ENCODE measurements around the gene DOCK7.

- TF ChIP-seq POLR2A (IDR thresholded peaks at IDR 0.05; ENCODE audit: low read length): no peak
- TF ChIP-seq GATA1 (IDR thresholded peaks at IDR 0.05; ENCODE audit: low read depth, low read length): no peak
Observed at GRCh38 chr1:62643283-62643682, 44.9 kb downstream of the DOCK7 start.

Measured in erythroblast (primary cell).